Gastrocnemius medialis (tissue), 4 donors: ENCODE data around the gene SNF8.

Experiments used
- POLR2A ChIP-seq, 2 donors: fragments of 450-650 bp; IDR thresholded peaks; one replicate each; pipeline ENCODE4 v1.6.1; 2017; ENCODE audit warnings: antibody characterized with exemption in 2 of 2, mild to moderate bottlenecking in 2 of 2, moderate library complexity in 2 of 2
- TF ChIP-seq, protein P1 (sequence below), 5 experiments: fragments of 450-650 bp in 3 of 5; fragments of 200-600 bp in 2 of 5; sonication (generic) in 2 of 5; IDR thresholded peaks in 4 of 5; conservative IDR thresholded peaks in 1 of 5; 1 replicate in 4 of 5; 2 replicates in 1 of 5; pipeline ENCODE4 v1.5.1; 2016 to 2019; ENCODE audit warnings: antibody characterized with exemption in 5 of 5, mild to moderate bottlenecking in 3 of 5, moderate library complexity in 3 of 5

DNA sequence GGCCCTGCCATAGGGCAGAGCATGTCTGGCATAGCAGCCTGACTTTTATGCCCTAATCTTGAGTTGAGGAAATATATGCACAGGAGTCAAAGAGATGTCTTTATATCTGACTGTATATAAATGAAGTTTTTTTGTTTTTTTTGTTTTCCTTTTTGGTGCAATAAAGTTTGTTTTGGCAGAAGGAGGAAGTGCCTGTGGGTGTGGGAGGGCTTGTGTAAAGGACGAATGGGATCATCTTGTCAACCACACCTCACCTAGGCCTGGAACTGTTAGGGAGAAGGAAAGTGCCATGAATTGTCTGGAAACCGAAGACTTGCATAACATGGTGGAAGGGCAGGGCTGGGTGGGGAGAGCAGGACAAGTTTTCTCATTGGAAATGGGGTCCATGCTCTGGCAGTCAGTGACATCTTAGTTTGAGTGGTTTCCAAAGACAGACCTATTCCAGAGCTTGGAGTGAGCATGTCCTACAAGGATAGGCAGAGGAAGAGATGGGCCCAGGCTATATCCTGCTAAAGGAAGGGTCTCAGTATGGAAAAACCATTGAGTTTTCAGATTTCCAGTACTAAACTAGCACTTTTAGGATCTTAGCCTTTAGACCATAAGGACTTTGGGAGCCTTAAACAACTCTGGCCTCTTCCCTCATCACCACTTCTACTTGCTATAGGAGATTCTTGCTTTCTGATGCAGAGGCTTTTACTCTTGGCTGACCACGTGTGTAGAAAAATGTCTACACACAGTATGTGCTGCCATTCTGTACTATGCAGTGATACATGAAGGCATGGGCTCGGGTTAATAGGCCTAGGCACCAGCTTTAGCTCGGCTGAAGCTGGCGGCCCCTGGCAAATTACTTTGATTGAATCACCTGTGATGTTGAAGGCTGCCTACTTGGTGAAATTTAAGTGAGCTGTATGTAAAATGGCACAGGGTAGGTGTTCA is 15.5 kb downstream of the SNF8 start:
- TF ChIP-seq POLR2A (IDR thresholded peaks at IDR 0.05) = no peak
- TF ChIP-seq, protein P1, sequence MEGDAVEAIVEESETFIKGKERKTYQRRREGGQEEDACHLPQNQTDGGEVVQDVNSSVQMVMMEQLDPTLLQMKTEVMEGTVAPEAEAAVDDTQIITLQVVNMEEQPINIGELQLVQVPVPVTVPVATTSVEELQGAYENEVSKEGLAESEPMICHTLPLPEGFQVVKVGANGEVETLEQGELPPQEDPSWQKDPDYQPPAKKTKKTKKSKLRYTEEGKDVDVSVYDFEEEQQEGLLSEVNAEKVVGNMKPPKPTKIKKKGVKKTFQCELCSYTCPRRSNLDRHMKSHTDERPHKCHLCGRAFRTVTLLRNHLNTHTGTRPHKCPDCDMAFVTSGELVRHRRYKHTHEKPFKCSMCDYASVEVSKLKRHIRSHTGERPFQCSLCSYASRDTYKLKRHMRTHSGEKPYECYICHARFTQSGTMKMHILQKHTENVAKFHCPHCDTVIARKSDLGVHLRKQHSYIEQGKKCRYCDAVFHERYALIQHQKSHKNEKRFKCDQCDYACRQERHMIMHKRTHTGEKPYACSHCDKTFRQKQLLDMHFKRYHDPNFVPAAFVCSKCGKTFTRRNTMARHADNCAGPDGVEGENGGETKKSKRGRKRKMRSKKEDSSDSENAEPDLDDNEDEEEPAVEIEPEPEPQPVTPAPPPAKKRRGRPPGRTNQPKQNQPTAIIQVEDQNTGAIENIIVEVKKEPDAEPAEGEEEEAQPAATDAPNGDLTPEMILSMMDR (IDR thresholded peaks at IDR 0.05 in 4 of 5, conservative IDR thresholded peaks at IDR 0.05 in 1 of 5) = no peak
